GF-D8 (cell line): ENCODE results near the gene PNP.
"Not testable (repeated sequence)": the region's sequence is repeated elsewhere in the genome, so short reads cannot be mapped to it uniquely, and the experiment has no call there.

Experiments used
- DNase-seq: peaks from one replicate; lab custom pipeline; 2025; lab: John Stamatoyannopoulos, UW

The PNP gene

GRCh38 chr14:20492486-20492885 lies 23.3 kb downstream of the PNP start:
- DNase-seq, result no peak

- DNase-seq, result peak; percentile 81
Measured at GRCh38 chr14:20493634-20494033, 24.4 kb downstream of the PNP start.

GRCh38 chr14:20494935-20495766 lies 25.9 kb downstream of the PNP start:
- peak; percentile 59 for DNase-seq

GRCh38 chr14:20498622-20499021 lies 29.4 kb downstream of the PNP start:
- peak; percentile 28 for DNase-seq

GRCh38 chr14:20499108-20499507 lies 29.9 kb downstream of the PNP start:
- DNase-seq, result peak; percentile 14

GRCh38 chr14:20499881-20500280 lies 30.7 kb downstream of the PNP start:
- no peak for DNase-seq

- no peak for DNase-seq
Measured at GRCh38 chr14:20501346-20501745, 32.1 kb downstream of the PNP start.

- DNase-seq, result no peak
Measured at GRCh38 chr14:20503898-20504297, 34.7 kb downstream of the PNP start.

- DNase-seq, result not testable (repeated sequence)
Measured at GRCh38 chr14:20506276-20506675, 37.1 kb downstream of the PNP start.

- not testable (repeated sequence) for DNase-seq
Measured at GRCh38 chr14:20506752-20507151, 37.5 kb downstream of the PNP start.

- not testable (repeated sequence) for DNase-seq
Measured at GRCh38 chr14:20507537-20507936, 38.3 kb downstream of the PNP start.

GRCh38 chr14:20508367-20508766 lies 39.2 kb downstream of the PNP start:
- DNase-seq, result no peak

GRCh38 chr14:20512177-20512905 lies 43.1 kb downstream of the PNP start:
- DNase-seq, result no peak

- no peak for DNase-seq
Measured at GRCh38 chr14:20515846-20516245, 46.6 kb downstream of the PNP start.

GRCh38 chr14:20516921-20517320 lies 47.7 kb downstream of the PNP start:
- DNase-seq, result no peak

- no peak for DNase-seq
Measured at GRCh38 chr14:20522332-20522731, 53.1 kb downstream of the PNP start.

GRCh38 chr14:20524027-20524426 lies 54.8 kb downstream of the PNP start:
- DNase-seq, result no peak
